Stimulated activated CD4-positive, alpha-beta T cell treated with anti-CD3 and anti-CD28 coated beads, Interleukin-1b, Interleukin-23, amount 100 ng/mL, for 48 hours (primary cell): ENCODE measurements around the gene LCN15.
"Not testable (repeated sequence)": the region's sequence is repeated elsewhere in the genome, so short reads cannot be mapped to it uniquely, and the experiment has no call there.

ENCODE experiments used
- DNase-seq: peaks from one replicate; pipeline ENCODE4 v3.0.0-alpha.2; 2020

Gene LCN15

GRCh38 chr9:136793086-136793946 lies 29.0 kb upstream of the LCN15 start:
- DNase-seq: no peak

GRCh38 chr9:136792321-136793085 lies 28.2 kb upstream of the LCN15 start:
- DNase-seq: no peak

- peak; percentile 64 for DNase-seq
These were observed 27.4 kb upstream of the LCN15 start for GRCh38 chr9:136791516-136792276.

- DNase-seq: peak; percentile 100
These were observed 26.6 kb upstream of the LCN15 start, which contains the start of gene TMEM141 for GRCh38 chr9:136790640-136791515. TSS of gene TMEM141 (plus strand) at chr9:136791344. CDS start at chr9:136791371, 27 bp downstream.

- no peak for DNase-seq
These were observed 25.2 kb upstream of the LCN15 start for GRCh38 chr9:136789523-136789937.

GRCh38 chr9:136788644-136789522 lies 24.6 kb upstream of the LCN15 start:
- not testable (repeated sequence) for DNase-seq

GRCh38 chr9:136787690-136788400 lies 23.5 kb upstream of the LCN15 start:
- DNase-seq: peak; percentile 73

GRCh38 chr9:136786983-136787382 lies 22.7 kb upstream of the LCN15 start:
- DNase-seq: not testable (repeated sequence)

GRCh38 chr9:136786451-136786850 lies 22.1 kb upstream of the LCN15 start:
- DNase-seq: no peak

GRCh38 chr9:136785565-136786355 lies 21.4 kb upstream of the LCN15 start:
- DNase-seq: not testable (repeated sequence)

GRCh38 chr9:136784997-136785361 lies 20.7 kb upstream of the LCN15 start:
- no peak for DNase-seq

GRCh38 chr9:136784249-136784996 lies 20.1 kb upstream of the LCN15 start:
- DNase-seq: no peak

- no peak for DNase-seq
These were observed 18.1 kb upstream of the LCN15 start for GRCh38 chr9:136782452-136782851.

GRCh38 chr9:136779808-136780207 lies 15.5 kb upstream of the LCN15 start:
- no peak for DNase-seq

GRCh38 chr9:136777359-136777758 lies 13.0 kb upstream of the LCN15 start:
- DNase-seq: no peak

GRCh38 chr9:136776947-136777346 lies 12.6 kb upstream of the LCN15 start:
- no peak for DNase-seq

- no peak for DNase-seq
These were observed 10.9 kb upstream of the LCN15 start for GRCh38 chr9:136775191-136775590.

- DNase-seq: no peak
These were observed 10.2 kb upstream of the LCN15 start for GRCh38 chr9:136774416-136775045.
